Stomach (tissue), 4 donors: ENCODE measurements around the gene DLD.

Source experiments
- CTCF ChIP-seq, 7 experiments: fragments of 450-650 bp in 4 of 7; fragments of 200-600 bp in 3 of 7; sonication (generic) in 3 of 7; IDR thresholded peaks; one replicate each; pipeline ENCODE4 v1.5.1; 2016 to 2019; ENCODE audit warnings: antibody characterized with exemption in 7 of 7, control low read depth in 2 of 7, mild to moderate bottlenecking in 1 of 7
- EP300 ChIP-seq: sonication (generic); formaldehyde crosslinking; IDR thresholded peaks from one replicate; pipeline ENCODE4 v1.6.1; 2017; ENCODE audit warnings: antibody characterized with exemption
- POLR2A ChIP-seq, 4 donors: fragments of 450-650 bp; IDR thresholded peaks; one replicate each; pipeline ENCODE4 v1.6.1; 2016; ENCODE audit warnings: antibody characterized with exemption in 4 of 4, control low read depth in 2 of 4, mild to moderate bottlenecking in 1 of 4, moderate library complexity in 1 of 4
- POLR2AphosphoS5 ChIP-seq, 3 donors: sonication (generic); formaldehyde crosslinking; IDR thresholded peaks; one replicate each; pipeline ENCODE4 v1.6.1; 2016; ENCODE audit warnings: antibody characterized with exemption in 3 of 3

- TF ChIP-seq POLR2A (IDR thresholded peaks at IDR 0.05): no peak
- TF ChIP-seq CTCF (IDR thresholded peaks at IDR 0.05): peak in 5 of 7 experiments; percentile 55 to 78 (median 64)
- no peak for TF ChIP-seq POLR2AphosphoS5 (IDR thresholded peaks at IDR 0.05)
- TF ChIP-seq EP300: no peak
Measured at GRCh38 chr7:107879400-107880035, 11.5 kb upstream of the DLD start.
